DOHH2 (cell line): ENCODE measurements around the gene WWOX.

Experiments
- H3F3A ChIP-seq: fragments of 200-600 bp; sonication (generic), shearing (Covaris generic); 2 replicates; pipeline ENCODE4 v1.6.0; 2016; ENCODE audit warnings: antibody characterized with exemption, mild to moderate bottlenecking; ENCODE audit not compliant: control insufficient read depth, insufficient read depth
- H3K27ac ChIP-seq: fragments of 200-600 bp; sonication (generic); 2 replicates; pipeline ENCODE4 v1.5.1; 2014; ENCODE audit warnings: low read depth, mild to moderate bottlenecking, low read length, moderate library complexity
- H3K27me3 ChIP-seq: fragments of 200-600 bp; sonication (generic); 2 replicates; pipeline ENCODE4 v1.6.1; 2014; ENCODE audit warnings: mild to moderate bottlenecking, low read length, mixed read lengths; ENCODE audit not compliant: control insufficient read depth
- H3K36me3 ChIP-seq: fragments of 200-600 bp; sonication (generic); 2 replicates; pipeline ENCODE4 v1.6.1; 2014; ENCODE audit warnings: mild to moderate bottlenecking, low read length, moderate library complexity, mixed read lengths; ENCODE audit not compliant: control insufficient read depth
- H3K4me1 ChIP-seq: fragments of 200-600 bp; sonication (generic); 2 replicates; pipeline ENCODE4 v1.6.1; 2014; ENCODE audit warnings: mild to moderate bottlenecking, low read length, mixed read lengths; ENCODE audit not compliant: control insufficient read depth
- H3K4me2 ChIP-seq: fragments of 200-600 bp; sonication (generic); 2 replicates; pipeline ENCODE4 v1.6.0; 2014; ENCODE audit warnings: mild to moderate bottlenecking, low read length, moderate library complexity
- H3K4me3 ChIP-seq: fragments of 200-600 bp; sonication (generic); 2 replicates; pipeline ENCODE4 v1.5.1; 2014; ENCODE audit warnings: mild to moderate bottlenecking, low read length, mixed read lengths
- H3K79me2 ChIP-seq: fragments of 200-600 bp; sonication (generic); 2 replicates; pipeline ENCODE4 v1.6.1; 2014; ENCODE audit warnings: mild to moderate bottlenecking, low read length, mixed read lengths; ENCODE audit not compliant: control insufficient read depth
- H3K9me2 ChIP-seq: fragments of 200-600 bp; sonication (generic); replicated peaks from 2 replicates; pipeline ENCODE4 v1.6.1; 2014; ENCODE audit warnings: mild to moderate bottlenecking, low read length, mixed read lengths; ENCODE audit not compliant: control insufficient read depth
- H3K9me3 ChIP-seq: fragments of 200-600 bp; sonication (generic); 2 replicates; pipeline ENCODE4 v1.6.1; 2014; ENCODE audit warnings: antibody characterized with exemption, low read length, mixed read lengths; ENCODE audit not compliant: control insufficient read depth, insufficient read depth
- H4K20me1 ChIP-seq: fragments of 200-600 bp; sonication (generic); 2 replicates; pipeline ENCODE4 v1.6.0; 2014; ENCODE audit warnings: low read depth, mild to moderate bottlenecking, antibody characterized with exemption, low read length, moderate library complexity; ENCODE audit not compliant: control insufficient read depth, insufficient read depth
- EZH2phosphoT487 ChIP-seq: fragments of 200-600 bp; sonication (generic); IDR thresholded peaks from 2 replicates; pipeline ENCODE4 v1.6.1; 2017; ENCODE audit warnings: borderline replicate concordance, mild to moderate bottlenecking, antibody characterized with exemption, low read length, moderate library complexity, mixed read lengths
- TF ChIP-seq, protein P1 (sequence below): fragments of 200-600 bp; sonication (generic); IDR thresholded peaks from one replicate; pipeline ENCODE4 v1.5.1; 2014; ENCODE audit warnings: antibody characterized with exemption, mild to moderate bottlenecking, low read depth, low read length; ENCODE audit not compliant: poor library complexity, severe bottlenecking

WWOX gene

GRCh38 chr16:79124016-79124756 lies 1024.7 kb downstream of the WWOX start:
- no peaks in the 10 kb centered on the region for H3K4me1 ChIP-seq
- H3F3A ChIP-seq: no peaks in the 10 kb centered on the region
- no peak overlapping the region for H3K4me2 ChIP-seq
- TF ChIP-seq, protein P1, sequence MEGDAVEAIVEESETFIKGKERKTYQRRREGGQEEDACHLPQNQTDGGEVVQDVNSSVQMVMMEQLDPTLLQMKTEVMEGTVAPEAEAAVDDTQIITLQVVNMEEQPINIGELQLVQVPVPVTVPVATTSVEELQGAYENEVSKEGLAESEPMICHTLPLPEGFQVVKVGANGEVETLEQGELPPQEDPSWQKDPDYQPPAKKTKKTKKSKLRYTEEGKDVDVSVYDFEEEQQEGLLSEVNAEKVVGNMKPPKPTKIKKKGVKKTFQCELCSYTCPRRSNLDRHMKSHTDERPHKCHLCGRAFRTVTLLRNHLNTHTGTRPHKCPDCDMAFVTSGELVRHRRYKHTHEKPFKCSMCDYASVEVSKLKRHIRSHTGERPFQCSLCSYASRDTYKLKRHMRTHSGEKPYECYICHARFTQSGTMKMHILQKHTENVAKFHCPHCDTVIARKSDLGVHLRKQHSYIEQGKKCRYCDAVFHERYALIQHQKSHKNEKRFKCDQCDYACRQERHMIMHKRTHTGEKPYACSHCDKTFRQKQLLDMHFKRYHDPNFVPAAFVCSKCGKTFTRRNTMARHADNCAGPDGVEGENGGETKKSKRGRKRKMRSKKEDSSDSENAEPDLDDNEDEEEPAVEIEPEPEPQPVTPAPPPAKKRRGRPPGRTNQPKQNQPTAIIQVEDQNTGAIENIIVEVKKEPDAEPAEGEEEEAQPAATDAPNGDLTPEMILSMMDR: no peak
- no peak for TF ChIP-seq EZH2phosphoT487
- no peaks in the 10 kb centered on the region for H4K20me1 ChIP-seq
- H3K4me3 ChIP-seq: no peak overlapping the region
- H3K36me3 ChIP-seq: no peaks in the 10 kb centered on the region
- H3K27ac ChIP-seq: no peak overlapping the region
- no peaks in the 10 kb centered on the region for H3K9me3 ChIP-seq
- no peaks in the 10 kb centered on the region for H3K9me2 ChIP-seq
- no peaks in the 10 kb centered on the region for H3K27me3 ChIP-seq
- H3K79me2 ChIP-seq: no peaks in the 10 kb centered on the region

DNA sequence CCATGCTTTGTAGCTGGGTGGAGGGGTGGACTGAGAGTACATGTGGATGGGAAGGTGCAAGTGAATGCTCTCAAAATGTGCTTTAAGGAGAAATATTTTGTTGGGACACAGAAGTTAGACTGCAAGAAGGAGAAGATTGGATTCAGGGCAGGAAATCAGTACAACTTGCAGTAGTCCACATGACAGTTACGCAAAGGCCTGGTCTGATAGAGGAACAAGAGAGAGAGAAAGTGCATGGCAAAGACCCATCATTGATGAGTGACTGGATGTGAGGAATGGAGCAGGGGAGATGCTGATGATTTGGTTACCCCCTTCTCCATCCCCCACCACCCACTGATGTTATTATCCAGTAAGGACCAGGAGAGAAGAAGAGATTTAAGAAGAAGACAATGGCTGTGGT lies 1028.3 kb downstream of the WWOX start:
- no peak overlapping the region for H3K4me3 ChIP-seq
- no peaks in the 10 kb centered on the region for H3K9me2 ChIP-seq
- H3K9me3 ChIP-seq: no peaks in the 10 kb centered on the region
- H3K4me2 ChIP-seq: no peak overlapping the region
- no peaks in the 10 kb centered on the region for H3K4me1 ChIP-seq
- no peaks in the 10 kb centered on the region for H3F3A ChIP-seq
- no peaks in the 10 kb centered on the region for H3K27me3 ChIP-seq
- no peaks in the 10 kb centered on the region for H3K79me2 ChIP-seq
- no peak overlapping the region for H3K27ac ChIP-seq
- TF ChIP-seq, protein P1: no peak
- TF ChIP-seq EZH2phosphoT487: no peak
- H3K36me3 ChIP-seq: no peaks in the 10 kb centered on the region
- H4K20me1 ChIP-seq: no peaks in the 10 kb centered on the region

DNA sequence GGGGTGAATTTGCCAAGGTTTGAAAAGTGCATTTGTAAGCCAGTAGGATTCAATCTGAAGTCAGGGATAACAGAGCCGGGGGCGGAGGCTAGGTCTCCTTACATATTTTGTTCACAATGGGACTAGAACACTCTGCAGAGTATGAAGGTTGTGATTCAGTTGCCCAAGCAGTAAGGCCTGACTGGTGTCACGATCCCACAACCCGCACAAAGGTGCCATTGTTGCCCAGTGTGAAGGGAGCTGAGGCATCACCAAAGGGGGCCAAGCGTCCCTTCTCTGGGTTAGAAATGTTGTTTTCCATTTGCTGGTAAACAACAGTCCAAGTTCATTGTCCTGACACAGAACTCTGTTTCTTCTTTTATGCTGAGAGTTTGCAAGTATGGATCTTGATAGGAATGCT lies 1029.3 kb downstream of the WWOX start:
- no peaks in the 10 kb centered on the region for H3K9me3 ChIP-seq
- TF ChIP-seq, protein P1: no peak
- no peak for TF ChIP-seq EZH2phosphoT487
- no peaks in the 10 kb centered on the region for H4K20me1 ChIP-seq
- H3F3A ChIP-seq: no peaks in the 10 kb centered on the region
- no peaks in the 10 kb centered on the region for H3K36me3 ChIP-seq
- no peaks in the 10 kb centered on the region for H3K27me3 ChIP-seq
- H3K27ac ChIP-seq: no peak overlapping the region
- H3K4me1 ChIP-seq: no peaks in the 10 kb centered on the region
- no peaks in the 10 kb centered on the region for H3K9me2 ChIP-seq
- no peak overlapping the region for H3K4me2 ChIP-seq
- H3K4me3 ChIP-seq: no peak overlapping the region
- no peaks in the 10 kb centered on the region for H3K79me2 ChIP-seq
